HG03469 (cell line): ENCODE results near the gene CACNA1H.

Experiments used
- ATAC-seq: cut with Tn5 transposase; IDR thresholded peaks from one replicate; pipeline ENCODE4 v1.9.1; 2021; ENCODE audit warnings: mild to moderate bottlenecking, moderate library complexity, moderate number of reproducible peaks; ENCODE audit not compliant: unreplicated experiment

The CACNA1H gene

GRCh38 chr16:1121601-1122397 is 31.1 kb upstream of the CACNA1H start:
- ATAC-seq, result no peak

DNA sequence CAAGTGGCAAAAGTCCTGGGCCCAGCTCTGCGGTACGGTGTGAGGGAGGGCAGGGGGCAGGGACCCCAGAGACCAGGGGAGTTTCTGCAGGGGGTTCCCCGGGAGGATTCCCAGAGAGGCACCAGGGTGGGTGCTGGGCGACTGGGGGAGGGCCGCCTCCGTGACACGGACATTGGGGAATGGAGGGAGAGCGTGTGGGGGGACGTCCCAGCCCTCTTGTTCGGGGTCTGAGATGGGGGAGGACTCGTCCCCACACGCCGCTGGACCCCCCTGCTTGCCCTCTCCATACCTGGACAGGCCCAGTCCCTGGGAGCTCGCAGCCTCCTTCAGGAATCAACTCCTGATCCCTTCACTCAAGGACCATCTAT is 30.5 kb upstream of the CACNA1H start:
- no peak for ATAC-seq

- ATAC-seq, result no peak
Observed at GRCh38 chr16:1123525-1124230, 29.2 kb upstream of the CACNA1H start.

DNA sequence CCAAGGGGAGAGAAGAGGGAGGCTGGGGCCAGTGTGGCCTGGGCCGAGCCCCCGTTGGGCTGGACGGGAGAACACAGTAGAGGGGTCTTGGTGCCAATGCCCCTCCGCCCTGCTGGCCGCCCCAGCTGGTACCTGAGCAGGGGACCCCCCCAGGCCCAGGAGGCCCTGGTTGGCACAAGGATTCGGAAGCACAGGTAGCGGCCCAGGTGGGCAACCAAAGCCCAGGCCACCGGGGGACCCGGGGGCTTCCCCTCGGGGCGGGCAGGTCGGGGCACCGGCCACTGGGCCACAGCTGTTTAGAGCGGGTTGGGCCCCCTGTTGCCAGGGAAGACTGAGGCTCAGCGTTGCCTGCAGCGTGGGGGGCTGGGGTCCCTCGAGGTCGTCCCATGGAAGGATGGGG is 28.6 kb upstream of the CACNA1H start:
- ATAC-seq, result no peak

GRCh38 chr16:1124795-1125194 is 28.1 kb upstream of the CACNA1H start:
- no peak for ATAC-seq

DNA sequence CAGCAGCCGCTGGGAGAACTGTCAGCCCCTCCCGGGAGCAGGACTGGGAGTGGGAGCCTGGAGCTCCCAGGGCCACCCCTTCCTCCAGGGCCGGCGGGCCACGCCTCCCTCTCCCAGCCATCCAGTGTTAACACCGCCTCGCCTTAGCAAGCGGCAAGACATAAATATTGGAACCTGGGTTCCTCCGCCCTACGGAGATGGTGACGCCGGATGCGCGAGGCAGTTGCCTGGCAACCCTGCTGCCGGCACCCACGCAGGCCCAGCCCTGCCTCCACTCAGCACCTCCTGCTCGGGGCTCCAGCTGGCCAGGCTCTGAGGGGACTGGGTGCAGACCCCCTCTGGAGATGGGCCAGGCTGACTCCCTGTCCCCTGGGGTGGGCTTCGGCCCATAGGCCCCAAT is 27.4 kb upstream of the CACNA1H start:
- ATAC-seq, result no peak

- no peak for ATAC-seq
Observed at GRCh38 chr16:1126044-1126443, 26.9 kb upstream of the CACNA1H start.

GRCh38 chr16:1126586-1126985 is 26.3 kb upstream of the CACNA1H start:
- no peak for ATAC-seq

- no peak for ATAC-seq
Observed at GRCh38 chr16:1127101-1127500, 25.8 kb upstream of the CACNA1H start.

DNA sequence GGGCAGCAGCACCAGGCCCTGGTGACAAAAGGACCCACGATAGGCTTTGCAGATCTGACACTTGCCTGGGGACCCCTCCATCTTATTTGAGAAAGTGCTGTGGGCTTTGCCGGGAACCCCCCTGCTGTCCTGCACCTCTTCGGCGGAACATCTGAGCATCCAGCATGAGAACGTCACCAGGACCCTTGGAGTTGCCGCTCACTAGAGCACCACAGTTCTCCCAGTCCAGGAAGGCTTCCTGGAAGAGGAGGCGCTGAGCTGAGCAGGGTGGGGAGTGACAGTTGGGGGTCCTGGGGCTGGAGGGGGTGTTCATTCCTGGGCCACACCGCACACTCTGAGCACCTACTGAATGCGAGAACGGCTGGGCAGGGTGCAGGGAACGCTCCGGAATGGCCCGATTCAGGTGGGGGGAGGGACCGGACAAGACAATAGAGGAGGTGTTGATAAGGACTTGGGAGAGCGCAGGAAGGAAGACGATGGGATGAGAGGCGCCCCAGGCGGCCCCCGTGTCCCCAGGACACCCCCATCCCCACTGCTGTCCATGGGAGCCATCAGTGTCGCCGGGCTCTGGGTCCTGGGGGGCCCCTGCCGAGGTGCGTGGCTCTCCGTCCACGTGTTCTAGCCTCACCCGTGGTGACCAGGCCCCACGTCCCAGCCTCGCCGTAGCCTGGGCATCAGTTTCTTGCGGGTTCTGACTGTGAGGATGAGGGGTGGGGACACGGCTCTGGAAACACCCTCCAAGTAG is 24.8 kb upstream of the CACNA1H start:
- no peak for ATAC-seq

DNA sequence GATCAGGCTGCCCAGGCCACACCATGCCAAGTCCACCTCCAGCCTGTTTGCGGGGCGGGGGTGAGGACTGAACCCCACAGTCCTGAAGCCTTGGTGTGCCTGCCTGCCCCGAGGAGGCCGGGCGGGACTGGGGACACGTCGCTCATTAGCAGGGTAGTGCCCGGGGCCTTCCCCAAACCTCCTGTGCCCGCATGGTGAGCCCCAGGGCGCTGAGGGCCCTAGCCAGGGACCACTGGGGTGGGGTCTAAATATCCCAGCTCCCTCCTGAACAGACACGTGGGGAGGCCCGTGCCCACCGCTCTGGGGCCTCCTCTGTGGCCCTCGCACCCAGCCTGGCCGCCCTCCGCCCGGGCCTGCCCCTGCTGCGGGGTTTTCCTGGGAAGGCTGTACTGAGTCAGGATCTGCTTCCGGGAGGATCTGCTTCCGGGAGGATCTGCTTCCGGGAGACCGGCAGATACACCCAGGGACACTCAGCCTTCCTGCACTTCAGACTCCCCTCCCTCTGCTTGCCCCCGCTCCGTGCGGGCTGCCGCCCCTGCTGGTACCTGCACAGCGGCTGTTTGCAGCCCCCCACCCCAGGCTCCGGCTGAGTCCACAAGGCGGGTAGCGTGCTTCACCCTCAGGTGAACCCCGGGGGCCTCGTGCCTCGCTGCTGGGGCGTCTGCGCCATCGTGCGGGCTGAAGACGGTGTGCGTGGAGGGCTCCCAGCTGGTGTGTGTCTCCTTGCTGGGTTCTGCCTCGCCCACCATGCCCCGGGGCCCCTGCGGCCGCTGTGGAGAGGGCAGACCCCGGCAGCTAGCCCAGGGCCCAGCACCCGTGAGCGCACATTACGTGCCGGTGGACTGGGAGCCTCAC is 23.6 kb upstream of the CACNA1H start:
- no peak for ATAC-seq

- ATAC-seq, result no peak
Observed at GRCh38 chr16:1130382-1130781, 22.5 kb upstream of the CACNA1H start.

- no peak for ATAC-seq
Observed at GRCh38 chr16:1131378-1131994, 21.4 kb upstream of the CACNA1H start.

GRCh38 chr16:1132431-1132830 is 20.5 kb upstream of the CACNA1H start:
- no peak for ATAC-seq

DNA sequence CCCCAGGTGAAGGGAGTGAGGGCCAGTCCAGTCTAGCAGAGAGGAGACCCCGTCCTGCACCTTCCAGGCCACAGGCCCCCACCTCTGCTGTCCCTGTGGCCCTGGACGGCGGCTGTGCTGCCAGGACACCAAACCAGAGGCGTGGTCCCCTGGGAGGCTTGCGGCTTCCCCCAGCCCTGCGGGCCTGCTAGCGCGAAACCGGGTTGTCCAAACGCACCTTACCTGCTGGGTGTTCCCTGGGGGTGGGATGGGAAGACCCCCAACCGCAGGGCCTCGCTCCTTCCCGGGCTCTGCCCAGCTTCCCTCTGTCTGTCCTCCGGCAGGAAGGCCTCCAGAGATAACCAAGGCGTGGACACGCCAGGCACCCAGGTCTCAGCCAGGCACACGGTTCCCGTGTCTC is 19.6 kb upstream of the CACNA1H start:
- no peak for ATAC-seq

DNA sequence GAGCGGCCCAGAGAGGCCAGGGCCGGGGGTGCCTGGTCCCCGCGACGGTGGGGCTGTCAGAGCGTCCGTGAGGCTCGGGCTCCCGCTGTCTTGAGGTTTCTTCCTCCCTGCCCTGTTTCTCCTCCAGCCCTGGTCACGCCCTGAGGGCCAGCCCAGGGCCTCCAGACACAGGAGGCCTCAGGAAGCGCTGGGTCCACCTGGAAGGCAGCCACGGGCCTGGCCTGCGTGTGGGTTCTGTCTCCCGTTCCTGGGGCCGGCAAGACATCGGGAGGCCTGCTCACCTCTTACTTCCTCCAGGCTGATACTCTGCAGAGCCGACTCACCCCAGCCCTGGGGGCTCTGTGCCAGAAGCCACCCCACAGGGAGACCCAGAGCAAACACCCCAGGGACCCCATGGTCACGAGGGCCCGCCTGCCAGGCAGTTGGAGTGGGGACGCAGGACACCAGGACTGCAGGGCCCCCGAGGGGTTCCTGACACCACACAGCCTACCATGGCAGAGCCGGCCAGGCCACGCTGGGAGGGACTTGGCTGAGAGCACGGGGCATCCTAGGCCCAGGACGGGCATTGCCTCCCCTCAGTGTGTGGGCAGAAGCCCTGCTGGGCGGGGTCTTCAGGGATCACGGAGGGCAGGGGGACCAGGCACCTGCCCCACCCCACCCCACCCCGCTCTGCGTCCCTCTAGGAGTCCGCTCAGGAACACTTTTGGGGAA is 18.9 kb upstream of the CACNA1H start:
- ATAC-seq, result no peak

DNA sequence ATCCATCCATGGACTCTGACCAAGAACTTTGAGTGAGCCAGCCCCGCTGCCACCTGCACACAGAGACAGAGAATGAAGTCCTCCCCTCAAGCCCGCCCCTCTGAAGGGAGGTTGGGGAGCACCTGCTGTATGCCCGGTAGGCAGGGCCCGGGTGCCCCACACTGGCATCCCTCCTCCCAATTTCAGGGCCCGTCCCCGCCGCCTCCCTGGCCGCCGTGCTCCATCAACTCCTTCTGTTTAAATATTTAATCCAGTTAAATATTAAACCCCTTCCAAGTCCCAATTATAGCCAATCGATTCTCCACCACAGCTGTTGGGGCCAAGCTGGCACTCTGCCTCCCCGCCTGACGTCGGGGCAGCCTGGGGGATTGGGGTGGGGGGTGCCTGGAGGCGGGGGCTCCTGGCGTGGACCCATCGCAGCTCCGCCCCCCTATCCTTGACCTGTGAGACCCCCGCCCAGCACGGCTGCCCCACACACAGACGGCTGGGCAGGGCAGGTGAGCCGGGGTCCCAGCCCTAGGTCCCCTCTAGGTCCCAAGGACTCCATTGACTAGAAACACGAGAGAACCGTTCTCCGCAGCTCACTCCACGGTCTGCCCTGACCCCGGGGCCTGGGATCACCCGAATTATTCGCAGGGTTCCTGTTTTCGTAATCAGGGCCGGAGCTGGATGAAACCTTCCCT is 18.0 kb upstream of the CACNA1H start:
- ATAC-seq, result no peak

GRCh38 chr16:1135459-1135825 is 17.5 kb upstream of the CACNA1H start:
- ATAC-seq, result no peak

DNA sequence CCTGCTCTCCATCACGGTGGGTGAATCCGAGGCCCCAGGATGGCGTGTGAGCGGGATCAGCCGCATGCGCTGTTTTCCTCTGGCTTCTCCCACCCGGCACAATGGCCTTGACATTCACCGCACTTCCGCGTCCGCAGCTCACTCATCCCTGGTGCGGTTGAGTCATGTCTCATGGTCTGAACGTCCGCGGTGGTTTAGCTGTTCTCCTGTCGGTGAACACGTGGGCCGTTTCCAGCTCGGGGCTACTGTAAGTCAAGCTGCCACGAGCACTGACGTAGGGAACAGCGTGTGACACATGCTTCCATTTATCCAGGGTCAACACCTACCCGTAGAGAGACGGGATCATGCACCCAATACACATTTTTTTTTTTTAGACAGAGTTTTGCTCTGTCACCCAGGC is 15.3 kb upstream of the CACNA1H start:
- ATAC-seq, result no peak
